HG02798 (cell line): ENCODE data around the gene HIVEP3.

Source experiments
- ATAC-seq: cut with Tn5 transposase; IDR thresholded peaks from one replicate; pipeline ENCODE4 v1.9.1; 2021; ENCODE audit warnings: mild to moderate bottlenecking; ENCODE audit not compliant: unreplicated experiment, poor library complexity

Gene HIVEP3

DNA sequence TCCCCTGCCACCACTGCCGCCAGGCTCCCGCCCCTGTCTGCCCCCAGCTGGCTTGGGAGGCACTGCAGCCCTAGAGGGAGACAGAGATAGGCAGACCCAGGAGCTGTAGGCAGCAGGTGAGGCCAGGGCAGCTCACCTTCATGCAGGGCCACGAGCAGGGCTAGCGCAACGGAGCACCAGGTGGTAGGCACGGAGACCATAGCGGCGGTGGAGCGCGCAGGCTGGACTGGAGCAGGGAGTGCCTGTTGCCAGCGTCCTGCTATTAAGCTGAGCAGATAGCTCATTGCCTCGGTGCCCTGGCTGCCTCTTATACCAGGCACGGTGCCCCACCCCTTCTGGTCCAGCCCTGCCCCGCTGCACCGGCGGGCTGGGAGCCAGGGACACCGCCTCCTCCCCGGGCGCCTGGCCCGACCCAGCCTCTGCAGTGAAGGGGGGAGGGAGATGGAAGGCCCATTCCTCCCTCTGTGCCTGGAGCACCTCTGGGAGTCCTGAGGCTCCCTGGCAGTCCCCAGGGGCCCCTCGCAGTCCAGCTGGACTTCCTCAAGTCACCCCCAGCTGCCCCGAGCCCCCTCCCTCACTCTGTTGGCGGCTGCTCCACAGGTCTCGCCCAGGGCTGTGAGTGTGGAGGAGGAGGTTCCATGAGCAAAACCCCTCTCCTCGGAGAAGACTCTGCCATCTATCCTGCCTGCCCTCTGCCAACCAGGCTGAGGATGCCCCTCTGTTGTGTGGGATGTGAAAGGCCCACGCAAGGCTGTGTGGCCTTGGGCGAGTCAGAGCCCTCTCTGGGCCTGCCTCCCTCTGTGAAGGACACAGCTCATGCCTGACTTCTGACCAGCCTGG lies 434.1 kb downstream of the HIVEP3 start, which contains the start of gene EDN2:
TSS of gene EDN2 (minus strand) at position 282 of the 840 bp plus-strand sequence. CDS start at position 200, 82 bp downstream.
- no peak for ATAC-seq

DNA sequence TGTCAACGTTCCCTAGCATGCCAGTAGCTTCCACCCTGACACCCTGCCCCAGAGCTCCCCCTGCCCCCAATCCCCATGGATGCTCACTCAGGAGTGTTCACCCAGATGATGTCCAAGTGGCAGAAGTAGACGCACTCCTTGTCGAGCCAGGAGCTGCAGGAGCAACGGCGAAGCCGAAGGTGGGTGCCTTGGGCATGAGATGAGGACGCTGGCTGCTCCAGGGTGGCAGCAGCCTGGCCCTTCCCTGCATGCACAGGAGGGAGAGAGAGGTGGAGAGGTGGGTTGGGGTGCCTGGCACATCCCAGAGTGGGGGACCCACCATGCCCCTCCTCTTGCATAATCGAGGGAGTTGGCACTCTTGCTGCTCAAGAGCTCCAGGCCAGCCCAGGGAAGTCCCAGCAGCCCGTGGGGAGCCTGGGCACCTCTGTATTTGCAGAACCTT lies 434.7 kb downstream of the HIVEP3 start:
- ATAC-seq, result no peak

DNA sequence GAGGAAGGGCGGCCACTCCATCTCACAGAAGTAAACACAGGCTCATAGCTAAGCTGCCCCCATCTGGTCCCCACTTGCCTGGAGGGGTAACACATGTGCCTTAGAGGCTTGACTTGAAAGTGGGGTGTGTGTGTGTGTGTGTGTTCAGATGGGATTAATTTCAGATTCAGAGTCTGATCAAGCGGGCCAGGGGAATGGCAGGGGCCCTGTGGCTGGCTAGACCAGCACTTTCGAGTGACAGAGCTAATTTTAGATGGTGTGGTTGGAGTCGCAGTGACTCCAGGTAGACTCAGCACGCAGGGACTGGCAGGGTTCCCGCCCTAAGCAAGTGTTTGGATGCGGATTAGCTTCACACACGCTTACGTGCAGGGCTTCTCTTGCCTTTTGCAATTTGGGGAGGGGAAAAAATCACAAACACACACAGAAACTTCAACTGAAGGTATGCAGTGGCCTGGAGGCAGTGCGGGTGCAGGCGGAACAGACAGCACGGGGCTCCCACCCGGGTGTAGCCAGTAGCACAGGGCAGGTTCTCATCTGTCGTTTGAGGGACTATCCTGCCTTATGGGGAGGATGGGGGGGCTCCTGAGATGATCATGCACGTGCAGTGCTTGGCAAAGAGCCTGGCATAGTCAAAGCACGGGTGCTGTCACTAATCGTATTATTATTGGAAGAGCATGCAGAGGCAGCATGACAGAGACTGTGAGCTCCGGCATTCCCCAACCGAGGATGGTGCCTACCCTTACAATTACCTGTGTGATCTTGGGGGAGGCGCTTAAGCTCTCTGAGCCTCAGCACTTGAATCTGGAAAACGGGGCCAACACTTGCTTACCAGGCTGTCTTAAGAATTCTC lies 435.5 kb downstream of the HIVEP3 start:
- no peak for ATAC-seq

DNA sequence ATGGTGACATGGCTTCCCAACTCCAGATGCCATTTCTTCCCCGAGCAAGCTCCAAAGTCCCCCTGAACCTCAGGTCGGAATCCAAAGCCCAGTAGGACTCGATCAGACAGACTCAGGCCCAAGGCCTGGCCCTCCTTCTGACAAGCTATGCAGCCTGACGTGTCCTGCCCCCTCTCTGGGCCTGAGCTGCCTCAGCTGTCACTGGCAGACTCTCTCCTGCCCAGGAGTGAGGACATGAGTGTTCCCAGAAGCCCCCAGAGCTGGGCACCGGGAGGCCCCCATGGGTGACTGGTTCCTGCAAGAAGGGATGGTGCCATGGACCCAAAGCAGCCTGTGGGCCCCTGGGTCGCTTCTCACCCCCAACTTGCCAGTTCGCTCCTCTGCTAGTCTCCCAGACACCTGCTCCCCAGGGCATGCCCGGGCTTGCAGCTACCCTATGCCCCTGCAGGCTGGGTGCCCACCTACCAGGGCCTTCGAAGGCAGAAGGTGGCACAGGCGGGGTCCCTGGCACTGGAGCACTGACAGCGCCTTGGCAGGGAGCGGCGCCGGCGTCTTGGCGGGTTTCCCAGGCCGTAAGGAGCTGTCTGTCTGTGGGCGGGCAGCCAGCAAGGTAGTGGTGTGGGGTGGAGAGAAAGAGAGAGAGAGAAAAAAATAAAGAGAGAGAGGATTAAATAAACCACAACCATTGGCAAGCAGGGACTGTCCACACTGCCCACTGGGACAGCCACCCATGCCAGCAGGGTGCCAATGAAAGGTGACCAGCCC lies 436.5 kb downstream of the HIVEP3 start:
- no peak for ATAC-seq

DNA sequence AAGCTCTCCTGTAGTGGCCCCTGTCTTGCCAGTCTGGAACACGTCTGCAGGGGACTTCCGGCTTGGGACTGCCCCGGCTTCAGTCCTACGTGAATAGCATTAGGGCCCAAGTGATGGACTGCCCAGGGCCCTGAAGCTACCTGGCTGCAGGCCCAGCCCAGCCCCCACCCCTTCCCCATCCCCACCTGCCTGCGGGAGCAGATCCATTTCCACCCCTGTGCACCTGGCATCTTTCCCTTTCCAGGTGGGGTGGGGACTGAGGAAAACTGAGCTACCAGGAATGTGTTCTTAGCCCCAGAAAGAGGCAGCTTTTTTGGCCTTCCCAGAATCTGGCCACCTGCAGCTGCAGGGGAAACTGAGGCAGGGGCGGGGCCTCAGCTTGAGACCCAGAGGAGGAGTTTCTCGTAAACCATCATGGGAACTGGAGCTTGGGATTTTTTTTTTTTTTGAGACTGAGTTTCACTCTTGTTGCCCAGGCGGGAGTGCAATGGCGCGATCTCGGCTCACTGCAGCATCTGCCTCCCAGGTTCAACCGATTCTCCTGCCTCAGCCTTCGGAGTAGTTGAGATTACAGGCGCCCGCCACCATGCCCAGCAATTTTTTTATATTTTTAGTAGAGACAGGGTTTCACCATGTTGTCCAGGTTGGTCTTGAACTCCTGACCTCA lies 437.5 kb downstream of the HIVEP3 start:
- ATAC-seq, result no peak

DNA sequence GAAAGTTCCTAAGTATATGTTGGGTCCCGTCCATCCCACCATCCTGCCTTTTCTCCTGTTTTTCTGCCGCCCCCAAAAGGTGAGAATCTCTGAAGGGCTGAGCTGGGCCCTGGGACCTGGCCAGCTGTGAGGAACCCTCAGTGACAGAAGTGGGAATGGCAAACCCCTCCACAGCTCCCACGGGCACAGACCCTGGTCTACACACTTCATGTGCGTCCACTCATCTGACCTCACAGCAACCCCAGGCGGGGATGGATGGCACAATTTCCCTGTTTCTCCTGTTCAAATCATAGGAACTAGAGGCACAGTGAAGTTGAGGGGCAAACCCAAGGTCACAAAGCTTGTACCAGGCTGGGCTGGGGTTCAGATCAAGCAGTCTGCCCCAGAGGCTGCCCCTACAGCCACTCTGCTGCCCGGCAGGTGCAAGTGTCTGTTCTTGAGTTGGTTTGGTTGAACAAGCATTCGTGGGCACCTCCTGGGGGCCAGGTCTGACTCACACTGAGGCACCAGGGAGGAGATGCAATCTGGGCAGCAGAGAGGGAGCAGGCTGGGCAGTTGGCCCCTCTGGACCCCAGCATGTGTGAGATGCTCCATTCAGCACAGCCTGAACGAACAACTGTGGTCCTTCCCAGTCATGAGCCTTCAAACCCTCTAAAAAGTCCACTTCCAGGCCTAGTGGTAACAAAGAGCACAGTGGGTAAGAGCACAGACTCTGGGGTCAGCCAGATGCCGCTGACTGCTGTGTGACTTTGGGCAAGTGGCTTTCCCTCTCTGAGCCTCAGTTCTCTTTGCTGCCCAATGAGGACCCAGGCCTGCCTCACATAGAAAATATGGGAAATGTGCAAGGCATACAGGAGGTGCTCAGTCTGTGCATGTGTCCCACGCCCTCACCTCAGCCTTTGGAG lies 438.3 kb downstream of the HIVEP3 start:
- no peak for ATAC-seq

DNA sequence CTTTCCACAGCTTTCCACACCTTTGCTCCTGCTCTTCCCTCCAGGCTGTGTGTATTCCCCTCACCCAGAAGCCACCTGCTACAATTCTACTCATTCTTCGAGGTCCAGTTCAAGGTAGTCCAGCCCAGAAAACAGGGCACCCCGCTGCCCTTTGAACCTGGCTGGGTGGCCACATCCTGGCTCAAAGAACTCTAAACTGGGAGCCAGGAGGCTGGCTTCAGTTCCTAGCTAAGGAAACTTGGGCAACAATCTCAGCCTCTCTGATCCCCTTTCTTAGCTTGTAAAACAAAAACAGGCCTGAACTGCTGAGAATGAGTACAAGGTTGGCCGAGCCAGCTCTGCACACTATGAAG lies 438.9 kb downstream of the HIVEP3 start:
- ATAC-seq, result no peak

DNA sequence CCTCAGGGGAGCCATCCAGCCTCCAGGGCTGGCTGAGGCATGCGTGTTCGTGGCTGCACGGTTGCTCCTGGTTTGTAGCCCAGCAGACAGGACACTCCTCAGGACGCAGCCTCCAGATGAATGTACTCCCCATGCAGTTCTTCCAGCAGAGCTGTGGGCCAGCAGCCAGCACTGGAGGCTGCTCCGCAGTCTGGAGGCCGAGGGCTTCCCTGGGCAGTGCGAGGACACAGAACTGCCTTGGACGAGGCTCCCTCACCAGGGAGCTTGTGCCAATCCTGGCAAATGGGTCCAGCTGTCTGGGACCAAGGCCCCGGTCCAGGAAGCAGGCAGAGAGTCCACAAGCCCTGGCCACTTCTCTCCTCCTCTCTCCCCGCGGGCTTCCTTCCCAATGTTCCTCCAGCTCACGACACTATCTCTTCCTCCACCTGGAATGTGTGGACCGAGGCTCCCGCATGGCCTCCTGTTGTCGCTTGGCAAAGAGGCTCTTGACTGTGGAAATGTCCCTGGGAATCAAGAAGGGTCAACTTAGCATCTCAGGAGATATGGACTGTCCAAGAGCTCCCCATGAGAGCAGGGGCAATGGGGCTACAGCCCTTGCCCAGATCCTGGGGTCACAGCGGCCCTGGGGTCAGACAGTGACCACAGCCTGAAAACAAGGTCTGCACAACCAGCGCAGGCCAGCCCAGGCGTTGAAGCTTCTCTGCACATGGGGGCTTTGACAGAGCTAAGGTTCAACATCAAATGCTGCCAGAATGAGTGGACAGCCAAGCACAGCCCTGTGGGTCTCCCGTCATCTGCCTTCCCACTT lies 439.5 kb downstream of the HIVEP3 start:
- ATAC-seq, result no peak

DNA sequence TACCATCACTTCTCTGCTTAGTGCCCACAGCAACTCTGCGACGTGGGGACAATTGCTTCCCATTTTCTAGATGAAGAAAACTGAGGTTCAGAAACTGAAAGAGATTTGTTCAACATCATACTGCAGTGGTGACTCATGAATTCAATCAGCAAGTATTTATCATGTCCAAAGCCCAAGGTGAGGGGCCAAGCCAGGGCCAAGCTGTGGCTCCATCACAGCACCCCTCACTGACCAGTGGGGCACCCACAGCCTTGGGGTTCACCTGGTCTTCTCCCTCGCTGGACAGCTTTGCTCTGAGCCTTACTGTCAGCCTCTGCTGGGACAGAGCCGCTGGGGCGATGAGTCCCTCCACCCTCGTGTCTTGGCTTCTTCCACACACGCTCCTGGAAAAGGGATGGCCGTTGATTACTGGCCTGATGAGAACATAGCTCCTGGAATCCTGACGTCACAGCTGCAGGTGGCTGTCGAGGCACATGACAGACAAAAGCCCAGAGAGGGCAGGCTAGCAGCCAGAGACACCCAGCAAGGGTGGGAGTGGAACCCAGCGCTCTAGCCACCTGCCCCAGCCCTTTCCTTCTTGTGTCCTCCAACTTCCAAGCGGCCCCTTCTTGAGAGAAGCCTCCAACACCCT lies 440.5 kb downstream of the HIVEP3 start:
- no peak for ATAC-seq

DNA sequence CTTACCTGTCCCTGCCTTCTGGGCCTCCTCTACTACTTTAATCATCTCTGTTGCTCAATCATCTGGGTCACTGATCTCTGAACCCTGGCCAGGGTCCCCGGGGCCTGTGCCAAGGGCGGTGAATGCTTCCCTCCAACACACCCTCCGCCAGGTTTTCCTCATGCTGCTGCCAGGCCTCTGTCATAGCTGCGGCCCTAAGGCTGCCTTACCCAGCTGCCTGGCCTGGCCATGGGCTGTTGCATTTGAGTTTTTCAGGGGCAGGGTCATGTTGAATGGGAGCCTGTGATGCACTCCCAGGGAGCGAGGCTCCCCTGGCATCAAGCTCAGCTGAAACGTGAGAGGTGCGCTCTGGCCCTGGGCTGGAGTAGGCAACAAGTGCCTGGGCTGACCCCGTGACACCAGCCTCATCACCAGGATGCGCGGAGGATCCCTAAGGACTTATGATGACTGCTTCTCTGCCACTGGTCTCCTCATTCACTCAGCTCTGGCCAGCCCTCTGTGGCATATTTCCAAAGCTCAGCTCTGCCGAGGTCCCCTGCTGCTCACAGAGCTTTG lies 441.8 kb downstream of the HIVEP3 start:
- no peak for ATAC-seq

DNA sequence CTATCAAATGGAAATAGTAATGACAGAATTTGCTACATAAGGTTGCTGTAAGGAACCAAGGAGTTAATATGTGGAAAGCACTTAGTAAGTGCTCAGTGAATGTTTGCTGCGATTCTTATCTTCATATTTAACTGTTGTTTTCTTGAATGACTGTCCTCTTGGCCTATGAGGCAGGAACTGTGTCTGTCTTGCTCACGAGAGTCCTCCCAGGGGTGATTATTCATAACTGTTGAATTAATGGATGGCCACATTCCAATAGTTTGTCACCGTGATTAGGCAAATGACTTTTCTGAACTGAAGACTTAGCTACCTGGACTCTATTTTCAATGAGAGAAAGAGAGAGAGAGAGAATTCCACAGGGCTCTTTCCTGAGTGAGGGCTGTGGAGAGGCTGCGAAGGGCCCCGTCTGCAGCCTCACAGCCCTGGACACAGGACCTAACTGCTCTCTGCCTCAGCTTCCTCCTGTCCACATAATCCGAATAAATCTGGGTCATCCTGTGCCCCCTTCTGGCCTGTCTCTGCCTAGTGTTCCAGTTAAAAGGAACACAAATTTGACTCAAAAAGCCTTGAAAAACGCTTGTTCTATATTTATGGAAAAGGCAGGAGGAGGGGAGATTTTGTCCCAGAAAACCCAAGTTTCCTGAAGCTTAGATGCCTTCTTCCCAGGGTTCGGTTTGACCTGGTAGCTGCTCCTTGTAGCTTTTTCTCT lies 442.7 kb downstream of the HIVEP3 start:
- ATAC-seq, result no peak

DNA sequence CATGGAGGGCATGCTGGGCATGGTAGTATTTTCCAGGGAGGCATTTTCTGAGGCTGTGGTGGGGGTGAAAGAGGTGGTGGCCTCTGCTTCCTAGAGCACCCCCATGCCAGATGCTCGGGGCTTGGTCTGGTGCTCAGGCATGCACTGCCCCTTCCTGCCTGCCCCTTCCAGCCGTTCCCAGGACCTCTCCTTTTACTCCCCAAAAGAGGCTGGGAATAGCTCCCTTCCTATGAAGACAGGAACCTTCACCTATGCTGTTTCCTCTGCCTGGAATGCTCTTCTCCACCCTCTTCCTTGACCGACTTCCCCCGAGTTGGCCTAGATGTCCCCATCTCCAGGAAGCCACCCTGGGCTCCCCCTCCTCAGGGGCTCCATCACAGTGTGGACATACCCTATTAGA lies 443.4 kb downstream of the HIVEP3 start:
- no peak for ATAC-seq

DNA sequence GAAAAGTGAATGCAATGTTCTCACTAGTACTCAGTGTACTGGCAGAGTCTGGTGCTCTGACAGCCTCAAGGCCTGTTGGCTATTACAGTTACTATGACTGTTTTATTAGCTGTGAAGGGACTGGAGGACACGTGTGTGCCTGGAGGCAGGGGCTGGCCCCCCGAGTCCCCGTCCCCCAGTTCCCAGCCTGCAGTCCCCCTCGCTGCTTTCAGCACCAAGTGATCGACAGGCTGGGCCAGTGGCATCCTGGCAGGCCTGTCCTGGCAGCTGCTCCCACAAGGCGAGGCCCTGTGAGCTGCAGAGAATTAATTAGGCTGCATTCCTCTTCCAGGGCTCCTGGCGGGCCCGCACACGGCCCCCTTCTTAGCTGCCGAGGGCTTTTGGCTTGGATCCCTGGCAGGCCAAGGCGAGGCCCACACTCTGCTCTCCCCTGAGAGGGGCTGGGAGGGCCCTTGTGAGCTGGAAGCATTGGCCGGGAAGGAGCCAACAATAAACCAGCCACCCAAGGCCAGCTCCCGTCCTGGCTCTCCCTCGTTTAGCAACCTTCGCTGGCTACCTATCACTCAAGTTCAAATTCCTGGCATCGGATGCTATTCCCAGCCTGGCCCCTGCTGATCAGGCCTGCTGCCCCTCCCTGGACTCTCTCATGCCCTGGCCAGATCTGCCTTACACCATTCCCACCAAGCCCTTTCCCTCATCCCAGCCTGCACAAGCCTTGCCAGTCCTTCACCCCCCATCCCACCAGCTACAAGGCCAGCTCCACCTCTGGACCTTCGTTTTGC lies 444.0 kb downstream of the HIVEP3 start:
- ATAC-seq, result no peak

DNA sequence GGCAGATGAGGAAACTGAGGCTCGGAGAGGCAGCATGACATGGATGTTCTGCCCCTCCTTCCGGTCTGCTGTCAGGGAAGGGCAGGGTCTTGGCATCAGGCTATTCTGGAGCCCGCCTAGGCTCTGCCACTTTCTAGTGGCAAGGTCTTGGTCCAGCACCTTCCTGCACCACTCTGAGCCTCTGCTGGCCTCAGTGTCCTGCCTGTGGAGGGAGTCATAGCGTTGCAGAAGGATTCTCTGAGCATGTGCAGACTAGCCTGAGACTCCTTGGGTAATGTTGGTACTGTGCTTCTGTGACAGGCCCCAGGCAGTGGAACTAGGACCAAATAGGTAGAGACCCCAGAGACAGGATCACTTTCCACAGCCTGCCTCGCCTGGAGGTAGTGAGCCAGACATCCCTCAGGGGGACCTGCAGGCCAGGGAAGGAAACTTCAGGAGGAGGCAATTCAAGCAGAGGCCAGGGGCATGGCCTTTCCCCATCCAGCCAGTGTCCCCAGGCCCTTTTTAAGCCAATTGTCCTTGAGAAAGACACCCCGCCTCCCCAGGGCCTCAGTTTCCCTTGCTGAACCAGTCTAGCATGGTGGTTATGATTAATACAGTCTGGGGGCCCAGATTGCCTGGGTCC lies 444.9 kb downstream of the HIVEP3 start:
- no peak for ATAC-seq

DNA sequence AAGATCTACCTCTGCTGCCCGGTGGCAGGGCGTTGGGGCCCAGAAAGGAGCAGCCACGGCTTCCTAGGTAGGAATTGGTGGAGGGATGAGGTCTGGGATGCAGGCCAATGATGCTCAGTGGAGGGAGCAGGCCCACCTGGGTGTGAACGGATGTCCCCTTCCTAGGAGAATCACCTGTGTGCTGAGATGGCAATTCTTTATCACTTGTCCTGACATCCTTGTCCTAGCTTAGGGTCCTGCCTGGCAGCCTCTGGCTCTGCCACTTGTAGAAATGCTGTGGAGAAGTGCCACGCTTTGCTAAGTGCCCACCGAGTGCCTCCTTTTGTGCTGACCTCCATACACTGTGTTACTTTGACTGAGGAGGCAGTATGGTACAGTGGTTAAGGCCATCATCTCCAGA lies 447.1 kb downstream of the HIVEP3 start:
- no peak for ATAC-seq

DNA sequence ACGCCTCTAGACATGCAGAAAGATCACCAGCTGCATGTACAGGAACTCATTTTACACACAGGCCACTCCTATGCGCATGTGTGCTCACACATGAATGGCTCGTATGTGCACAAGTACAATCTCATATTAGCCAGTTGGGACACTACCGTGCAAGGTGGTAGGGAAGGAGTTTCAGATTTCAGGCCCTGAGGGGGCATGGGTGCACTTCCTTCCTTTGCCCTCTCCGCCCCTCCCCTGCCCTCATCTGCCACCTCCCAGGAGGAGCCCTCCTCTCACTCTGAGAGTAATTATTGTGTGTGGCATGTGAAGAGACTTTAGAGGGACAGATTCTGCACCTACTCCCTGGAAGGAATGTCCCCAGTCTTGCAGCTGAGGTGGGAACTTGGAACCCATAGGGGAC lies 449.0 kb downstream of the HIVEP3 start:
- no peak for ATAC-seq
